ENCODE results near the gene OR2B3. TPM values are rescaled to one million over a fixed set of nuclear protein-coding genes. Genes with fewer than 3 reads are reported as not detected.

OR2B3 gene
- total RNA-seq, 1 experiment from 2014 or later = not detected

DNA sequence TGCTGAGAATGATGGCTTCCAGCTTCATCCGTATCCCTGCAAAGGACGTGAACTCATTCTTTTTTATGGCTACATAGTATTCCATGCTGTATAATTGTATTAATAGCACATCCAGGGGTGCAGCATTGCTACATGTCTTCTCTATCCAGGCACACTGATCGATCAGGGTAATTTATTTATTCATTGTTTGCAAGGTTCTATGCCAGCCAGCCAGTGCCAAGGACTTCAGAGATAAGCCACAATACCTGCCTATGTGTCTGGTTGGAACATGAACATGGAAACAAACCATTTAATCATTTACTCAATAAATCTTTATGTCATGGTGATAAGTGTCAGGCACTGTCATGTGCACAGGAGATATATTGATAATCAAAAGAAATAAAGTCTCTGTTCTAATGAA is 5.8 kb upstream of the OR2B3 start:
- Histone ChIP-seq H3K9me2 (ENCODE audit: insufficient read depth) (no peaks in the 10 kb centered on the region), H3K4me3 (replicated peaks in 1 of 2; ENCODE audit: low read depth in 1 of 2, low read length in 2 of 2) (no peak overlapping the region), H3K27me3 (ENCODE audit: insufficient read depth, low read length) (no peaks in the 10 kb centered on the region), H3K9me3 (ENCODE audit: control insufficient read depth in 1 of 2, insufficient read depth in 1 of 2, low read depth in 1 of 2, low read length in 2 of 2) (no peaks in the 10 kb centered on the region), H3K4me1 (ENCODE audit: control insufficient read depth in 1 of 2, insufficient read depth in 2 of 2, low read length in 2 of 2) (no peaks in the 10 kb centered on the region), H3K27ac (ENCODE audit: low read depth, low read length) (no peak overlapping the region), H4K20me1 (ENCODE audit: insufficient read depth) (no peaks in the 10 kb centered on the region), H3K36me3 (ENCODE audit: control insufficient read depth in 1 of 2, insufficient read depth in 2 of 2, low read length in 2 of 2) (no peaks in the 10 kb centered on the region), H3K79me2 (ENCODE audit: insufficient read depth, low read length) (no peaks in the 10 kb centered on the region), H2AFZ (ENCODE audit: low read depth, low read length, poor library complexity, severe bottlenecking) (no peak overlapping the region), H3K4me2 (ENCODE audit: low read length) (no peak overlapping the region), H3K9ac (ENCODE audit: low read length) (no peak overlapping the region)
- TF ChIP-seq CBX3 (IDR thresholded peaks at IDR 0.05; ENCODE audit: low read depth) = no peak
- no peak for TF ChIP-seq YY1 (IDR thresholded peaks at IDR 0.05; ENCODE audit: extremely low read depth, insufficient replicate concordance, low read depth, low read length)
- no peak for TF ChIP-seq ELF1 (IDR thresholded peaks at IDR 0.05; ENCODE audit: borderline replicate concordance, low read depth)
- TF ChIP-seq, protein P1, sequence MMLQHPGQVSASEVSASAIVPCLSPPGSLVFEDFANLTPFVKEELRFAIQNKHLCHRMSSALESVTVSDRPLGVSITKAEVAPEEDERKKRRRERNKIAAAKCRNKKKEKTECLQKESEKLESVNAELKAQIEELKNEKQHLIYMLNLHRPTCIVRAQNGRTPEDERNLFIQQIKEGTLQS (IDR thresholded peaks at IDR 0.05) = no peak
- no peak for TF ChIP-seq ZFX (IDR thresholded peaks at IDR 0.05)
- TF ChIP-seq, protein P2, sequence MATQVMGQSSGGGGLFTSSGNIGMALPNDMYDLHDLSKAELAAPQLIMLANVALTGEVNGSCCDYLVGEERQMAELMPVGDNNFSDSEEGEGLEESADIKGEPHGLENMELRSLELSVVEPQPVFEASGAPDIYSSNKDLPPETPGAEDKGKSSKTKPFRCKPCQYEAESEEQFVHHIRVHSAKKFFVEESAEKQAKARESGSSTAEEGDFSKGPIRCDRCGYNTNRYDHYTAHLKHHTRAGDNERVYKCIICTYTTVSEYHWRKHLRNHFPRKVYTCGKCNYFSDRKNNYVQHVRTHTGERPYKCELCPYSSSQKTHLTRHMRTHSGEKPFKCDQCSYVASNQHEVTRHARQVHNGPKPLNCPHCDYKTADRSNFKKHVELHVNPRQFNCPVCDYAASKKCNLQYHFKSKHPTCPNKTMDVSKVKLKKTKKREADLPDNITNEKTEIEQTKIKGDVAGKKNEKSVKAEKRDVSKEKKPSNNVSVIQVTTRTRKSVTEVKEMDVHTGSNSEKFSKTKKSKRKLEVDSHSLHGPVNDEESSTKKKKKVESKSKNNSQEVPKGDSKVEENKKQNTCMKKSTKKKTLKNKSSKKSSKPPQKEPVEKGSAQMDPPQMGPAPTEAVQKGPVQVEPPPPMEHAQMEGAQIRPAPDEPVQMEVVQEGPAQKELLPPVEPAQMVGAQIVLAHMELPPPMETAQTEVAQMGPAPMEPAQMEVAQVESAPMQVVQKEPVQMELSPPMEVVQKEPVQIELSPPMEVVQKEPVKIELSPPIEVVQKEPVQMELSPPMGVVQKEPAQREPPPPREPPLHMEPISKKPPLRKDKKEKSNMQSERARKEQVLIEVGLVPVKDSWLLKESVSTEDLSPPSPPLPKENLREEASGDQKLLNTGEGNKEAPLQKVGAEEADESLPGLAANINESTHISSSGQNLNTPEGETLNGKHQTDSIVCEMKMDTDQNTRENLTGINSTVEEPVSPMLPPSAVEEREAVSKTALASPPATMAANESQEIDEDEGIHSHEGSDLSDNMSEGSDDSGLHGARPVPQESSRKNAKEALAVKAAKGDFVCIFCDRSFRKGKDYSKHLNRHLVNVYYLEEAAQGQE (IDR thresholded peaks at IDR 0.05; ENCODE audit: low read depth) = no peak
- no peak for TF ChIP-seq SP1 (IDR thresholded peaks at IDR 0.05; ENCODE audit: low read depth)
- RAD21 ChIA-PET (ENCODE audit: low non-redundant PET in 1 of 2, low total read pairs in 2 of 2, uncharacterized antibody in 2 of 2, unreplicated experiment in 2 of 2) = no interaction called here
- intact Hi-C loops (cut with micrococcal nuclease) = no loop called here
- BruUV-seq (replicated peaks) = no TSS peak
- ATAC-seq (no peak), DNase-seq (ENCODE audit: low read depth, low spot score) (no peak)
- POLR2A ChIA-PET = no interaction called here
- CTCF ChIA-PET = no interaction called here

Data from HCT116 (cell line).